NCI-H2029 (cell line): ENCODE data around the gene TRIM14.
A peak's percentile ranks its signal among the peaks of the same experiment; 100 is the strongest.
"Not testable (repeated sequence)": the region's sequence is repeated elsewhere in the genome, so short reads cannot be mapped to it uniquely, and the experiment has no call there.

Experiments
- DNase-seq: peaks from one replicate; lab custom pipeline; 2025; lab: John Stamatoyannopoulos, UW

TRIM14 gene

GRCh38 chr9:98108531-98109031, 10.4 kb downstream of the TRIM14 start:
- no peak for DNase-seq

- no peak for DNase-seq
These were observed 11.1 kb downstream of the TRIM14 start for GRCh38 chr9:98107926-98108325.

GRCh38 chr9:98105006-98105405, 14.0 kb downstream of the TRIM14 start:
- DNase-seq = no peak

- DNase-seq = peak; percentile 28
These were observed 14.6 kb downstream of the TRIM14 start for GRCh38 chr9:98104445-98104881.

- peak; percentile 85 for DNase-seq
These were observed 17.2 kb downstream of the TRIM14 start for GRCh38 chr9:98101868-98102273.

- DNase-seq = no peak
These were observed 17.6 kb downstream of the TRIM14 start for GRCh38 chr9:98101416-98101815.

GRCh38 chr9:98100456-98100855, 18.6 kb downstream of the TRIM14 start:
- DNase-seq = no peak

- DNase-seq = peak; percentile 92
These were observed 19.1 kb downstream of the TRIM14 start for GRCh38 chr9:98099898-98100297.

GRCh38 chr9:98099346-98099745, 19.7 kb downstream of the TRIM14 start:
- peak; percentile 36 for DNase-seq

GRCh38 chr9:98097836-98098235, 21.2 kb downstream of the TRIM14 start:
- peak; percentile 84 for DNase-seq

- no peak for DNase-seq
These were observed 22.9 kb downstream of the TRIM14 start for GRCh38 chr9:98096091-98096490.

GRCh38 chr9:98095401-98095800, 23.6 kb downstream of the TRIM14 start:
- DNase-seq = no peak

GRCh38 chr9:98094851-98095250, 24.2 kb downstream of the TRIM14 start:
- DNase-seq = no peak

- DNase-seq = no peak
These were observed 24.7 kb downstream of the TRIM14 start for GRCh38 chr9:98094316-98094715.

GRCh38 chr9:98092613-98092931, 26.4 kb downstream of the TRIM14 start:
- no peak for DNase-seq

GRCh38 chr9:98091735-98092612, 27.0 kb downstream of the TRIM14 start:
- no peak for DNase-seq

- DNase-seq = not testable (repeated sequence)
These were observed 28.3 kb downstream of the TRIM14 start for GRCh38 chr9:98090674-98091073.

GRCh38 chr9:98087420-98088354, 31.3 kb downstream of the TRIM14 start:
- no peak for DNase-seq

GRCh38 chr9:98086461-98086860, 32.6 kb downstream of the TRIM14 start:
- DNase-seq = no peak

- no peak for DNase-seq
These were observed 33.1 kb downstream of the TRIM14 start for GRCh38 chr9:98085944-98086343.

- DNase-seq = no peak
These were observed 34.0 kb downstream of the TRIM14 start for GRCh38 chr9:98085058-98085457.

GRCh38 chr9:98084396-98084795, 34.6 kb downstream of the TRIM14 start:
- DNase-seq = no peak
